Ishikawa (cell line): ENCODE measurements around the gene EHF.

Experiments used
- CEBPB ChIP-seq: IDR thresholded peaks from 2 replicates; pipeline ENCODE4 v1.6.1; 2012
- CREB1 ChIP-seq: IDR thresholded peaks from 2 replicates; pipeline ENCODE4 v1.6.1; 2012; ENCODE audit warnings: low read depth
- EGR1 ChIP-seq: IDR thresholded peaks from 2 replicates; pipeline ENCODE4 v1.6.1; 2012
- EP300 ChIP-seq: IDR thresholded peaks from 2 replicates; pipeline ENCODE4 v1.6.1; 2012; ENCODE audit warnings: borderline replicate concordance
- FOXM1 ChIP-seq: IDR thresholded peaks from 2 replicates; pipeline ENCODE4 v1.6.1; 2012; ENCODE audit warnings: low read depth, borderline replicate concordance
- NFIC ChIP-seq: IDR thresholded peaks from 2 replicates; pipeline ENCODE4 v1.6.1; 2012
- RAD21 ChIP-seq: IDR thresholded peaks from 2 replicates; pipeline ENCODE4 v1.6.1; 2012; ENCODE audit warnings: low read depth
- TAF1 ChIP-seq: IDR thresholded peaks from 2 replicates; pipeline ENCODE4 v1.6.1; 2012; ENCODE audit warnings: low read depth, mild to moderate bottlenecking
- TCF12 ChIP-seq: IDR thresholded peaks from 2 replicates; pipeline ENCODE4 v1.6.1; 2012; ENCODE audit warnings: low read depth
- TEAD4 ChIP-seq: IDR thresholded peaks from 2 replicates; pipeline ENCODE4 v1.6.1; 2012
- YY1 ChIP-seq: IDR thresholded peaks from 2 replicates; pipeline ENCODE4 v1.6.1; 2012; ENCODE audit warnings: low read depth
- ZBTB7A ChIP-seq: IDR thresholded peaks from 2 replicates; pipeline ENCODE4 v1.6.1; 2012; ENCODE audit warnings: low read depth
- TF ChIP-seq, protein P1 (sequence below): IDR thresholded peaks from 2 replicates; pipeline ENCODE4 v1.6.1; 2012
- TF ChIP-seq, protein P2 (sequence below): IDR thresholded peaks from 2 replicates; pipeline ENCODE4 v1.6.1; 2012
- TF ChIP-seq, protein P3 (sequence below): IDR thresholded peaks from 2 replicates; pipeline ENCODE4 v1.6.1; 2012; ENCODE audit warnings: low read depth, mild to moderate bottlenecking

The EHF gene

DNA sequence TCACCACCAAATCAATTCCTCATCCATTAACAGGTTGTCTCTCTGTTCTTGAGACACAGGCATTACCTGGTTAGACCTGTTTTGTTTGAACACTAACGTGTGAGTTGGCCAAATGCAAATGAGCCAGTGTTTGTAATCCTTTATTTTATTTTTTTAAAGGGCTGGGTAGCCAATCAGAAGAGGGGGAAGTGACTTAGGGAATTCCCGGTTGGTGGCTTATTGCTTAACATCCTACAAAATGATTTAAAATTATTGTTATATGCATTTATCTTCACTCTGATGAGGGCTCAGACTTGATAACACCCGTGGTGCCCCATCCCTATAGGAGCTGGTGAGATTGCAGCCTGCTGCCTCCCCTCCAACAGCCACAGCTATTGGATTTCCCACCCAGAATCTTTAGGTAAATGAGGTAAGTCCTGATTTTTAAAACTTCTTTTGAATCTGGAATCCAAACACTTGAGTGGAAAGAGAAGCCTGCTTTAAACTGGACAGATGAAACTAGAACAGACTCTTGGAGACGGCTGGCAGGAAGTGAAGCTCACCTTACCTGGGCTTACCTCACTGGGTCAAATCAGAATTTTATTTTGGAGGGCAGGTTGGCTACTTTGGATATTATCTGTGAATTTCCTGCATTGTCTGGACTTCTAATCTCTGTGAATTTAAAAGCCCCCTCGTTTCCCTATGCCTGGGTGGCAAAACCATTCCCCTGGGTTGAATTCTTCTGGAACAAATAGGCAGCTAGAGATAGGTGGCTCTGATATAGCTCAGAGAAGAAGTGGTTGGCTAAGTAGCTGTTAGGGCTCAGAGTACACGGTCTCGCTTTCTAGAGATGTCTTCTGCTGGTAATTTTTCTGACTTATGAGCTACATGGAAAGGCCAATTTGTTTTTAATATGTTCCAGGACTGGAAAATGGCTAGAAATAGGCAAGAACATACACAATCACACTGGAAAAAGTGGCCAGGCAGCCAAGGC, at the start of gene EHF:
EHF (plus strand) TSS at position 274 of the 973 bp plus-strand sequence. CDS start 21,538 bp downstream, outside the sequence.
- TF ChIP-seq TCF12 (no peak), CEBPB (peak; percentile 23; the same call in 1 of the 2 replicates)

DNA sequence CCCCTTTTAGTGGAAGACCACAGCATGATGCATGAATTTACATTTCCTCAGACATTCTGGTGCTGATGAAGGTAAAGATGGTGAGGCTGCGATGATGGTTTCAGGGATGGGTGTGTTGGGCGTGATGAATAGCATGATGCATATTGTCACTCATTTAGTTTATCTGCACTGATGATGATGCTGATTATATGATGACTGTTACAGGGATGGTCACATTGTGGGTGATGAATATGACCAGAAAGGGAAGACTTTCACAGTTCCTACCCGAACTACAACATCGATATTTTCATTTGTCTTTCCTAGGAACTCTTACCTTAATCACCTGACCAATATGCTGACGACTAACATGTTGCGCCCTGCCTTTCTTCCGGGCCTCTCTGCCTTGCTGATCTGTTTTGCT, 47.4 kb upstream of the EHF start:
- TF ChIP-seq, protein P1, sequence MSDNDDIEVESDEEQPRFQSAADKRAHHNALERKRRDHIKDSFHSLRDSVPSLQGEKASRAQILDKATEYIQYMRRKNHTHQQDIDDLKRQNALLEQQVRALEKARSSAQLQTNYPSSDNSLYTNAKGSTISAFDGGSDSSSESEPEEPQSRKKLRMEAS, result no peak

DNA sequence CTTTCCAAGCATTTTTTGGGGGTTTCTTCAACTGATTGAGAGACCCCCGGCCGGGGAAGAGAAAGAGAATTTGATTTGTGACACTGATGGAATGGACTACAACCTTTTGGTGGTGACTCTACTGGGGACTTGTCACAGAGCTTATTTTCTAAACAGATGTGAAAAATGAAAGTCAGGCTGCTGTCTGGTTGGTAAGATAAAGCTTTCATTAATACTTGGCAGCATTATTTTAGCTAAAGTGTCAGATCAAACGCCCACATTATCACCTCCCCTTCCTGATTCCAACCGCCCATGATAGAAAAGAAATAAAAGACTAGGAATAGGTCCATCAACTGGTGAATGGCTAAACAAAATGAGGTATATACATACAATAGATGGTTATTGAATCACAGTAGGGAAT, 45.6 kb upstream of the EHF start:
- TF ChIP-seq YY1, result no peak
- no peak for TF ChIP-seq ZBTB7A
- TF ChIP-seq TCF12, result no peak
- no peak for TF ChIP-seq NFIC
- TF ChIP-seq EGR1, result no peak
- TF ChIP-seq RAD21, result no peak
- no peak for TF ChIP-seq FOXM1
- TF ChIP-seq, protein P2, sequence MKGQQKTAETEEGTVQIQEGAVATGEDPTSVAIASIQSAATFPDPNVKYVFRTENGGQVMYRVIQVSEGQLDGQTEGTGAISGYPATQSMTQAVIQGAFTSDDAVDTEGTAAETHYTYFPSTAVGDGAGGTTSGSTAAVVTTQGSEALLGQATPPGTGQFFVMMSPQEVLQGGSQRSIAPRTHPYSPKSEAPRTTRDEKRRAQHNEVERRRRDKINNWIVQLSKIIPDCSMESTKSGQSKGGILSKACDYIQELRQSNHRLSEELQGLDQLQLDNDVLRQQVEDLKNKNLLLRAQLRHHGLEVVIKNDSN, result no peak
- no peak for TF ChIP-seq TAF1
- TF ChIP-seq, protein P1, result no peak
- no peak for TF ChIP-seq CREB1
- TF ChIP-seq, protein P3, sequence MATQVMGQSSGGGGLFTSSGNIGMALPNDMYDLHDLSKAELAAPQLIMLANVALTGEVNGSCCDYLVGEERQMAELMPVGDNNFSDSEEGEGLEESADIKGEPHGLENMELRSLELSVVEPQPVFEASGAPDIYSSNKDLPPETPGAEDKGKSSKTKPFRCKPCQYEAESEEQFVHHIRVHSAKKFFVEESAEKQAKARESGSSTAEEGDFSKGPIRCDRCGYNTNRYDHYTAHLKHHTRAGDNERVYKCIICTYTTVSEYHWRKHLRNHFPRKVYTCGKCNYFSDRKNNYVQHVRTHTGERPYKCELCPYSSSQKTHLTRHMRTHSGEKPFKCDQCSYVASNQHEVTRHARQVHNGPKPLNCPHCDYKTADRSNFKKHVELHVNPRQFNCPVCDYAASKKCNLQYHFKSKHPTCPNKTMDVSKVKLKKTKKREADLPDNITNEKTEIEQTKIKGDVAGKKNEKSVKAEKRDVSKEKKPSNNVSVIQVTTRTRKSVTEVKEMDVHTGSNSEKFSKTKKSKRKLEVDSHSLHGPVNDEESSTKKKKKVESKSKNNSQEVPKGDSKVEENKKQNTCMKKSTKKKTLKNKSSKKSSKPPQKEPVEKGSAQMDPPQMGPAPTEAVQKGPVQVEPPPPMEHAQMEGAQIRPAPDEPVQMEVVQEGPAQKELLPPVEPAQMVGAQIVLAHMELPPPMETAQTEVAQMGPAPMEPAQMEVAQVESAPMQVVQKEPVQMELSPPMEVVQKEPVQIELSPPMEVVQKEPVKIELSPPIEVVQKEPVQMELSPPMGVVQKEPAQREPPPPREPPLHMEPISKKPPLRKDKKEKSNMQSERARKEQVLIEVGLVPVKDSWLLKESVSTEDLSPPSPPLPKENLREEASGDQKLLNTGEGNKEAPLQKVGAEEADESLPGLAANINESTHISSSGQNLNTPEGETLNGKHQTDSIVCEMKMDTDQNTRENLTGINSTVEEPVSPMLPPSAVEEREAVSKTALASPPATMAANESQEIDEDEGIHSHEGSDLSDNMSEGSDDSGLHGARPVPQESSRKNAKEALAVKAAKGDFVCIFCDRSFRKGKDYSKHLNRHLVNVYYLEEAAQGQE, result no peak
- TF ChIP-seq CEBPB, result no peak
- no peak for TF ChIP-seq TEAD4
- TF ChIP-seq EP300, result no peak

DNA sequence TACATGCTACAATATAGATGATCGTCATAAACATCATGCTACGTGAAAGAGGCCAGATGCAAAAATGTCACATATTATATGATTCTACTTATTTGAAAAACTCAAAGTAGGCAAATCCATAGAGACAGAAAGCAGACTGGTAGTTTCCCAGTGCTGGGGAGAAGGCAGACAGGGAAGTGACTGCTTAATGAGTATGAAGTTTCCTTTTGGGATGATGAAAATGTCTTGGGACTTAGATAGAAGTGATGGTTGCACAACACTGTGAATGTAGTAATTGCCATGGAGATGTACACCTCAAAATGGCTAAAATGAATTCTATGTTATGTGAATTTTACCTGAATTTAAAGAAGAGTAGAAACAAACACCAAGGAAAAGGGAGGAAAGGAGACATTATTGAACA, 45.2 kb upstream of the EHF start:
- TF ChIP-seq EP300 (no peak), ZBTB7A (no peak), RAD21 (no peak), CEBPB (no peak), NFIC (no peak), TEAD4 (no peak), TAF1 (no peak)
- TF ChIP-seq, protein P3, result no peak

DNA sequence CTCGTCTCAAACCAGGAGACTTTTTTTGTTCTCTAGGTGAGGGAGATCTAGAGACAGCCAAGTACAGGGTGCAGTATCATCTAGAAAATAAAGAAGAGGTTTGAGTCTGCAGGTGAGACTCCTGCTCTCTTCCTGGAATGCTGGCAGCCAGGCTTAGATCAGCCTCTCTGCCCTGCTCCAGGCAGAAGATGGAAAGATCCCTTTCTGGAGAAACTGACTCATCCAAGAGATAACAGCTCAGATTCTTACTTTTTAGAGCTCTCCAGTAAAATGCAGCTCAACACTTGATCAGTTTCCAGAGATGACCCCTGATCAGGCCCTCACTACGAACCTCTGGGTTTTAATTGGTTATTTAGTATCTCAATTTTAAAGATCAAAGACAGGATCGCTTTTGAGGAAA, 44.6 kb upstream of the EHF start:
- TF ChIP-seq NFIC (no peak), YY1 (no peak), CEBPB (no peak), RAD21 (no peak), ZBTB7A (no peak), TCF12 (no peak), TAF1 (no peak), TEAD4 (no peak), EGR1 (no peak), CREB1 (no peak), FOXM1 (no peak), EP300 (no peak)
- TF ChIP-seq, protein P2, result no peak
- TF ChIP-seq, protein P3, result no peak
- TF ChIP-seq, protein P1, result no peak
